PC-9 (cell line): ENCODE results near the gene FZD7. TPM values are rescaled to one million over a fixed set of nuclear protein-coding genes. Genes with fewer than 3 reads are reported as not detected.

Experiments used
- BruUV-seq: library from RNA; stranded (reverse); fragments of 400-500 nt; replicated peaks from 2 replicates; lab custom pipeline; 2021; lab: Mats Ljungman, UMichigan
- CTCF ChIA-PET: fragments of 300-600 bp; sonication (Branson Sonifier 250); formaldehyde crosslinking; loops from one replicate; lab custom pipeline; 2022; ENCODE audit warnings: antibody characterized with exemption; lab: Charles Lee
- POLR2A ChIA-PET: fragments of 300-600 bp; sonication (Branson Sonifier 250); formaldehyde crosslinking; loops from one replicate; lab custom pipeline; 2022; ENCODE audit warnings: antibody characterized with exemption; ENCODE audit not compliant: unreplicated experiment; lab: Charles Lee
- DNase-seq, 2 experiments: peaks; one replicate each; pipeline versions ENCODE4 v3.0.0 to v3.0.0-alpha.2; 2015 to 2022; ENCODE audit warnings: mixed read lengths in 1 of 2
- H2AFZ ChIP-seq: fragments of 200-600 bp; sonication (generic); 2 replicates; pipeline ENCODE4 v1.8.1; 2017; ENCODE audit warnings: antibody characterized with exemption
- H3F3A ChIP-seq: fragments of 200-600 bp; sonication (generic); 2 replicates; pipeline ENCODE4 v1.8.1; 2017; ENCODE audit warnings: antibody characterized with exemption, mild to moderate bottlenecking, low read depth; ENCODE audit not compliant: insufficient read depth
- H3K27ac ChIP-seq: fragments of 200-600 bp; sonication (generic); 2 replicates; pipeline ENCODE4 v1.6.1; 2016; ENCODE audit warnings: mixed run types
- H3K27me3 ChIP-seq: fragments of 200-600 bp; sonication (generic); 2 replicates; pipeline ENCODE4 v1.6.1; 2016; ENCODE audit warnings: low read depth, mixed run types; ENCODE audit not compliant: insufficient read depth
- H3K36me3 ChIP-seq: fragments of 200-600 bp; sonication (generic); 2 replicates; pipeline ENCODE4 v1.6.1; 2016; ENCODE audit warnings: low read depth, mixed run types
- H3K4me1 ChIP-seq: fragments of 200-600 bp; sonication (generic); replicated peaks from 2 replicates; pipeline ENCODE4 v1.6.1; 2016; ENCODE audit warnings: mixed run types; ENCODE audit not compliant: insufficient read depth
- H3K4me2 ChIP-seq: fragments of 200-600 bp; sonication (generic); 2 replicates; pipeline ENCODE4 v1.6.1; 2017; ENCODE audit warnings: mixed run types
- H3K4me3 ChIP-seq: fragments of 200-600 bp; sonication (generic); 2 replicates; pipeline ENCODE4 v1.6.1; 2016; ENCODE audit warnings: mixed run types
- H3K79me2 ChIP-seq: fragments of 200-600 bp; sonication (generic); 2 replicates; pipeline ENCODE4 v1.6.1; 2017; ENCODE audit warnings: low read depth, mixed run types
- H3K9me2 ChIP-seq: fragments of 200-600 bp; sonication (generic); 2 replicates; pipeline ENCODE4 v1.8.1; 2017; ENCODE audit warnings: mild to moderate bottlenecking; ENCODE audit not compliant: insufficient read depth
- H3K9me3 ChIP-seq: fragments of 200-600 bp; sonication (generic); 2 replicates; pipeline ENCODE4 v1.8.1; 2016; ENCODE audit warnings: low read depth; ENCODE audit not compliant: insufficient read depth
- H4K20me1 ChIP-seq: fragments of 200-600 bp; sonication (generic); 2 replicates; pipeline ENCODE4 v1.8.1; 2017; ENCODE audit not compliant: insufficient read depth
- CTCF ChIP-seq: fragments of 200-600 bp; sonication (generic); conservative IDR thresholded peaks from 2 replicates; pipeline ENCODE4 v1.6.1; 2017; ENCODE audit warnings: mixed run types, antibody characterized with exemption, mild to moderate bottlenecking, moderate library complexity
- EZH2 ChIP-seq: fragments of 200-600 bp; sonication (generic); IDR thresholded peaks from 2 replicates; pipeline ENCODE4 v1.8.0; 2017; ENCODE audit warnings: antibody characterized with exemption, low read depth
- intact Hi-C: fragments of 100-400 bp; cut with micrococcal nuclease; formaldehyde crosslinking; loops from one replicate; pipeline ENCODE4 v1.10.0; 2022; ENCODE audit not compliant: unreplicated experiment
- total RNA-seq: library from RNA; stranded (reverse); gene quantifications from 2 replicates; pipeline ENCODE4 v1.2.3, GENCODE V29; 2021

Gene FZD7
- total RNA-seq, 1 experiment from 2014 or later, result 26.8 TPM

- DNase-seq, result no peak
- H3K4me3 ChIP-seq, result no peak overlapping the region
- intact Hi-C loops, result no loop called here
- no peaks in the 10 kb centered on the region for H4K20me1 ChIP-seq
- TF ChIP-seq CTCF (no peak), EZH2 (no peak)
- no peak overlapping the region for H3K27ac ChIP-seq
- no peaks in the 10 kb centered on the region for H3K9me2 ChIP-seq
- no peaks in the 10 kb centered on the region for H3K9me3 ChIP-seq
- H3K27me3 ChIP-seq, result no peaks in the 10 kb centered on the region
- no peak overlapping the region for H3K4me2 ChIP-seq
- H3K36me3 ChIP-seq, result no peaks in the 10 kb centered on the region
- no peaks in the 10 kb centered on the region for H3F3A ChIP-seq
- H3K79me2 ChIP-seq, result no peaks in the 10 kb centered on the region
- BruUV-seq, result no TSS peak
- CTCF ChIA-PET, result no interaction called here
- POLR2A ChIA-PET, result interaction anchor here (0.6 kb wide), 1 partner anchor 80 kb away, joined by 5 read pairs; no protein-coding TSS in a partner anchor
- no peak overlapping the region for H2AFZ ChIP-seq
- no peaks in the 10 kb centered on the region for H3K4me1 ChIP-seq
Measured at GRCh38 chr2:202067589-202067988, 33.9 kb downstream of the FZD7 start.

- H3F3A ChIP-seq, result no peaks in the 10 kb centered on the region
- H3K4me3 ChIP-seq, result no peak overlapping the region
- no peaks in the 10 kb centered on the region for H3K9me2 ChIP-seq
- ChIA-PET POLR2A (no interaction called here), CTCF (no interaction called here)
- no peak overlapping the region for H3K4me2 ChIP-seq
- BruUV-seq, result no TSS peak
- no peak overlapping the region for H2AFZ ChIP-seq
- no peaks in the 10 kb centered on the region for H3K79me2 ChIP-seq
- H3K4me1 ChIP-seq, result no peaks in the 10 kb centered on the region
- DNase-seq, result no peak
- TF ChIP-seq CTCF, result no peak
- no peak for TF ChIP-seq EZH2
- H3K27ac ChIP-seq, result no peak overlapping the region
- H3K36me3 ChIP-seq, result no peaks in the 10 kb centered on the region
- H3K27me3 ChIP-seq, result no peaks in the 10 kb centered on the region
- intact Hi-C loops, result no loop called here
- H3K9me3 ChIP-seq, result no peaks in the 10 kb centered on the region
- no peaks in the 10 kb centered on the region for H4K20me1 ChIP-seq
Measured at GRCh38 chr2:202069170-202070067, 35.8 kb downstream of the FZD7 start.

- Histone ChIP-seq H3K36me3 (no peaks in the 10 kb centered on the region), H3K4me2 (no peak overlapping the region), H3F3A (no peaks in the 10 kb centered on the region), H3K27ac (no peak overlapping the region), H3K4me1 (no peaks in the 10 kb centered on the region), H4K20me1 (no peaks in the 10 kb centered on the region), H3K9me2 (no peaks in the 10 kb centered on the region), H3K79me2 (no peaks in the 10 kb centered on the region), H3K27me3 (no peaks in the 10 kb centered on the region), H3K9me3 (no peaks in the 10 kb centered on the region), H2AFZ (no peak overlapping the region), H3K4me3 (no peak overlapping the region)
- TF ChIP-seq EZH2 (no peak), CTCF (no peak)
- no peak for DNase-seq
- no TSS peak for BruUV-seq
- intact Hi-C loops, result no loop called here
- CTCF ChIA-PET, result no interaction called here
- POLR2A ChIA-PET, result no interaction called here
Measured at GRCh38 chr2:202071107-202071506, 37.5 kb downstream of the FZD7 start.
